Cardiac fibroblast (primary cell): ENCODE results near the gene OR5K3.

Experiments used
- DNase-seq, 2 donors: peaks; one replicate each; pipeline versions ENCODE4 v3.0.0 to v3.0.0-alpha.2; 2010; ENCODE audit warnings: low read depth in 2 of 2
- H3K4me3 ChIP-seq, 2 donors: replicated peaks in 1 of 2; 1 replicate in 1 of 2; 2 replicates in 1 of 2; pipeline ENCODE4 v1.5.1; 2011; ENCODE audit warnings: low read depth in 2 of 2, low read length in 2 of 2, mild to moderate bottlenecking in 2 of 2, moderate library complexity in 1 of 2
- CTCF ChIP-seq: IDR thresholded peaks from one replicate; pipeline ENCODE4 v1.5.1; 2011; ENCODE audit warnings: low read depth, mild to moderate bottlenecking, low read length, inconsistent platforms

Gene OR5K3

GRCh38 chr3:98390366-98390765 is at the start of gene OR5K3:
TSS of gene OR5K3 (plus strand) at chr3:98390666. CDS start at chr3:98390666, 0 bp downstream.
- TF ChIP-seq CTCF, result no peak
- DNase-seq, result no peak
- no peak within 1 kb of the TSS for H3K4me3 ChIP-seq

GRCh38 chr3:98341758-98342157 is 48.7 kb upstream of the OR5K3 start:
- DNase-seq, result no peak
- TF ChIP-seq CTCF, result no peak
- H3K4me3 ChIP-seq, result no peak overlapping the region

- no peak overlapping the region for H3K4me3 ChIP-seq
- peak; percentile 22 to 48 for DNase-seq
- TF ChIP-seq CTCF, result peak; percentile 59
Measured at GRCh38 chr3:98343647-98344507, 46.6 kb upstream of the OR5K3 start.

- no peak overlapping the region for H3K4me3 ChIP-seq
- no peak for TF ChIP-seq CTCF
- DNase-seq, result no peak
Measured at GRCh38 chr3:98350082-98350481, 40.4 kb upstream of the OR5K3 start.

- DNase-seq, result no peak
- no peak for TF ChIP-seq CTCF
- no peak within 1 kb of the TSS for H3K4me3 ChIP-seq
Measured at GRCh38 chr3:98353554-98353953, 36.9 kb upstream of the OR5K3 start, which contains the start of gene OR5K4. TSS of gene OR5K4 (plus strand) at chr3:98353854. CDS start at chr3:98353854, 0 bp downstream.

GRCh38 chr3:98359250-98359649 is 31.2 kb upstream of the OR5K3 start:
- TF ChIP-seq CTCF, result no peak
- DNase-seq, result no peak
- no peak overlapping the region for H3K4me3 ChIP-seq
